ENCODE measurements around the gene UBR4.

UBR4 gene

DNA sequence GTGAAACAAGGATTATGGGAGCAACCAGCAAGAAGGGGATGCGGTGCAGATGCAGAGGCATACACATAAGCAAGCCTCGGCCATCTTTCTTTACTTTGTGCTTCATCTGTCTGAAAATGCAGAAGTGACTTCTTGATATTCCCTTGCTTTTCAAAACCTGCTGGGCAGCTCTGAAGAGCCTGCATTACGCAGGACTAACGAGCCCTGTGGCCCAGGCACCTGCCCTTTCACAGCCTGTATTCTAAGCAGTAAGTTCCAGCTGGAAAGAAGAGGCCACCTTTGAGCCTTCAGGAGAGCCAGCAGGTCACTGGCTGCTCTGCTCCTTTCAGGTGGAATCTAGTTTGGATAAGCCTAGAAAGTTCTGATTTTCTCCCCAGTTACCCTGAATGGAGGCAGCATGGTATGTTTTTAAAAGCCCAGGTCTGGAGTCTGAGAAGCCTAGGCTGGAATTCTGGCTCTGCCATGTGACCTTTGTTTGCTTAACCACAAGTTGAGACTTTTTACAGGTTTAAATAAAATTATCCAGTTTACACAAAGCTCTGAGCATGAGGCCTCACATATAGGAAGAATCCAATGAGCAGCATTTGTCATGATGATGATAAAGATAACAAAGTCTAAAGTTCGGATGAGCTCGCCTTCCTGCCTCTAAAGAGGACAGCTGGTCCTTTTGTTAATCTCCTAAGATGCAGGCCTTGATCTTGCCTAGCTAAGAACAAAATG is 122.9 kb downstream of the UBR4 start:
- Histone ChIP-seq H3K4me2 (ENCODE audit: insufficient read depth, low read length) (no peak overlapping the region), H3K9ac (ENCODE audit: low read depth, low read length) (no peak overlapping the region), H2AFZ (ENCODE audit: low read depth, low read length) (no peak overlapping the region), H3K4me1 (ENCODE audit: insufficient read depth, low read length) (no peaks in the 10 kb centered on the region), H4K20me1 (ENCODE audit: insufficient read depth, low read length) (no peaks in the 10 kb centered on the region), H3K9me3 (ENCODE audit: insufficient read depth, low read length, severe bottlenecking) (no peaks in the 10 kb centered on the region), H3K36me3 (ENCODE audit: insufficient read depth, low read length) (peaks cover 99% of the 10 kb centered on the region), H3K4me3 (ENCODE audit: low read depth in 1 of 2, low read length in 2 of 2) (no peak overlapping the region), H3K27ac (ENCODE audit: low read length) (no peak overlapping the region), H3K27me3 (ENCODE audit: insufficient read depth, low read length, poor library complexity) (no peaks in the 10 kb centered on the region), H3K79me2 (ENCODE audit: insufficient read depth, low read length) (no peaks in the 10 kb centered on the region)
- no peak for TF ChIP-seq EZH2 (IDR thresholded peaks at IDR 0.05; ENCODE audit: borderline replicate concordance, low read depth, low read length, severe bottlenecking)
- TF ChIP-seq, protein P1, sequence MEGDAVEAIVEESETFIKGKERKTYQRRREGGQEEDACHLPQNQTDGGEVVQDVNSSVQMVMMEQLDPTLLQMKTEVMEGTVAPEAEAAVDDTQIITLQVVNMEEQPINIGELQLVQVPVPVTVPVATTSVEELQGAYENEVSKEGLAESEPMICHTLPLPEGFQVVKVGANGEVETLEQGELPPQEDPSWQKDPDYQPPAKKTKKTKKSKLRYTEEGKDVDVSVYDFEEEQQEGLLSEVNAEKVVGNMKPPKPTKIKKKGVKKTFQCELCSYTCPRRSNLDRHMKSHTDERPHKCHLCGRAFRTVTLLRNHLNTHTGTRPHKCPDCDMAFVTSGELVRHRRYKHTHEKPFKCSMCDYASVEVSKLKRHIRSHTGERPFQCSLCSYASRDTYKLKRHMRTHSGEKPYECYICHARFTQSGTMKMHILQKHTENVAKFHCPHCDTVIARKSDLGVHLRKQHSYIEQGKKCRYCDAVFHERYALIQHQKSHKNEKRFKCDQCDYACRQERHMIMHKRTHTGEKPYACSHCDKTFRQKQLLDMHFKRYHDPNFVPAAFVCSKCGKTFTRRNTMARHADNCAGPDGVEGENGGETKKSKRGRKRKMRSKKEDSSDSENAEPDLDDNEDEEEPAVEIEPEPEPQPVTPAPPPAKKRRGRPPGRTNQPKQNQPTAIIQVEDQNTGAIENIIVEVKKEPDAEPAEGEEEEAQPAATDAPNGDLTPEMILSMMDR (IDR thresholded peaks at IDR 0.05; ENCODE audit: borderline replicate concordance, extremely low read depth, low read length, poor library complexity, severe bottlenecking), result no peak
- no peak for ATAC-seq (ENCODE audit: insufficient read depth, low read depth)
- no peak for DNase-seq

DNA sequence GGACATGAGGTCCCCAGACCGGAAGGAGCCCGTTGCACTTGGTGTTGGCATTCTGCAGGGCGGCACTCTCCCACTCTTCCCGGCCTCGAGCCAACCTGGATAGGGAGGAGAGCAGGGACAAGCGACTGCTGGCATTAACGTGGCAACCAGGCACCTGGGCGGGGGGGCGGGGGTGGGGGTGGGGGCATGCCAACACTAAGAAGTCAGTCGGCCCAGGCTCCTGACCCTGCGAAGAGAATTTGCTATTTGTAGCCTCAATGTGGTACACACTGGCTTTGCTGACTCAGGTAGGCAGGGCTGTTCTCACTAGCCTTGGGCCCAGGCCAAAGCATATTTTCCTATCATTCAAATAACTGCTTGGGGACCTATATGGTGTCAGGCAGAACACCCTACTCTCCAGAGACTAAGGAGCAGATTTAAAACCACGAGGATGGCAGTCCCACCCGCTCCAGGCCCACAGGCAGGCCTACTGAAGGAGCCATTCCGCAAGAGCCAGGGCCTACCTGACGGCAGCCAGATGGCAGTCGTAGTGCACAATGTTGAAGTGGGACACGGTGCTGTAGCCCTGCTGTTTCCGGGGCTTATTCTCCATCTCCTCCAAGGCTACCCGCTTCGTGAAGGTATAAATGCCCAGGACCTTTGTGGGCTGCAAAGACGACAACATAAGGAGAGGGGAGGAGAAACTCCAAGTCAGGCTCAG is 123.7 kb downstream of the UBR4 start:
- DNase-seq, result no peak
- H2AFZ ChIP-seq (ENCODE audit: low read depth, low read length), result no peak overlapping the region
- no peak overlapping the region for H3K27ac ChIP-seq (ENCODE audit: low read length)
- no peaks in the 10 kb centered on the region for H4K20me1 ChIP-seq (ENCODE audit: insufficient read depth, low read length)
- no peak overlapping the region for H3K4me3 ChIP-seq (ENCODE audit: low read depth in 1 of 2, low read length in 2 of 2)
- no peak overlapping the region for H3K9ac ChIP-seq (ENCODE audit: low read depth, low read length)
- H3K9me3 ChIP-seq (ENCODE audit: insufficient read depth, low read length, severe bottlenecking), result no peaks in the 10 kb centered on the region
- no peak for ATAC-seq (ENCODE audit: insufficient read depth, low read depth)
- TF ChIP-seq, protein P1 (IDR thresholded peaks at IDR 0.05; ENCODE audit: borderline replicate concordance, extremely low read depth, low read length, poor library complexity, severe bottlenecking), result no peak
- TF ChIP-seq EZH2 (IDR thresholded peaks at IDR 0.05; ENCODE audit: borderline replicate concordance, low read depth, low read length, severe bottlenecking), result no peak
- H3K79me2 ChIP-seq (ENCODE audit: insufficient read depth, low read length), result no peaks in the 10 kb centered on the region
- no peaks in the 10 kb centered on the region for H3K27me3 ChIP-seq (ENCODE audit: insufficient read depth, low read length, poor library complexity)
- no peaks in the 10 kb centered on the region for H3K4me1 ChIP-seq (ENCODE audit: insufficient read depth, low read length)
- no peak overlapping the region for H3K4me2 ChIP-seq (ENCODE audit: insufficient read depth, low read length)
- peaks cover 99% of the 10 kb centered on the region for H3K36me3 ChIP-seq (ENCODE audit: insufficient read depth, low read length)

DNA sequence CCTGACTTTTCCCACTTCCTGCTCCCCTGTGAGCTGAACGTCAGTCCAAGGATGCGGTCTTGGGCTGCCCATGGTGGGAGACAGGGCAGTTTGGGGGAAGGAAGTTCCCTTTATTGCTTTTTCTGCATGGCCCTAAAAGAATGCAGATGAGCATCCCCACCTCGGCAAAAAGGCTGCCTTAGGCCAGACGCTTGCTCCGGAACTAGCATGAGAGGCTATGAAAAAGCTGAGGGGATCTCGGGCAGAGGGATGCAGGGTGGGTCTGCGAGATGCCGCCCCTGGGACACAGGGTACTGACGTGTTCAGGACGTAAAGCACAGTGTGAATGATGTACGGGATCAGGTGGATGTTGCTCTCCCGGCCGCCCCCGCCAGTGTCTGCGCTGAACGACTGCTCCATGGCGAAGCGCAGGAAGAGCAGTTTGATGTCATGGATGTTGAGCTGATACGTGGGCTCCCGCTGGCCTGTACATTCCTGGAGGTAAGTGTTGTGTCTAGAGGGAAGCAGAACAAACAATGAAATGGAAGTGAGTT is 125.8 kb downstream of the UBR4 start:
- Histone ChIP-seq H2AFZ (ENCODE audit: low read depth, low read length) (no peak overlapping the region), H4K20me1 (ENCODE audit: insufficient read depth, low read length) (no peaks in the 10 kb centered on the region), H3K36me3 (ENCODE audit: insufficient read depth, low read length) (peaks cover 99% of the 10 kb centered on the region), H3K4me1 (ENCODE audit: insufficient read depth, low read length) (no peaks in the 10 kb centered on the region), H3K9ac (ENCODE audit: low read depth, low read length) (no peak overlapping the region), H3K27ac (ENCODE audit: low read length) (no peak overlapping the region), H3K4me2 (ENCODE audit: insufficient read depth, low read length) (no peak overlapping the region), H3K79me2 (ENCODE audit: insufficient read depth, low read length) (no peaks in the 10 kb centered on the region), H3K4me3 (ENCODE audit: low read depth in 1 of 2, low read length in 2 of 2) (no peak overlapping the region), H3K9me3 (ENCODE audit: insufficient read depth, low read length, severe bottlenecking) (no peaks in the 10 kb centered on the region), H3K27me3 (ENCODE audit: insufficient read depth, low read length, poor library complexity) (no peaks in the 10 kb centered on the region)
- no peak for TF ChIP-seq EZH2 (IDR thresholded peaks at IDR 0.05; ENCODE audit: borderline replicate concordance, low read depth, low read length, severe bottlenecking)
- TF ChIP-seq, protein P1 (IDR thresholded peaks at IDR 0.05; ENCODE audit: borderline replicate concordance, extremely low read depth, low read length, poor library complexity, severe bottlenecking), result no peak
- ATAC-seq (ENCODE audit: insufficient read depth, low read depth), result no peak
- no peak for DNase-seq
